Panc1 (cell line): ENCODE measurements around the gene NANS. TPM values are rescaled to one million over a fixed set of nuclear protein-coding genes. Genes with fewer than 3 reads are reported as not detected.

Experiments used
- ATAC-seq: fragments of 200-7000 bp; cut with Tn5 transposase; 2 replicates; pipeline ENCODE4 v1.9.1; 2020; ENCODE audit warnings: mild to moderate bottlenecking, moderate library complexity
- BruUV-seq: library from RNA; stranded (reverse); fragments of 400-500 nt; replicated peaks from 2 replicates; lab custom pipeline; 2021; lab: Mats Ljungman, UMichigan
- CTCF ChIA-PET: fragments of 300-600 bp; sonication (Branson Sonifier 250); formaldehyde crosslinking; loops from one replicate; lab custom pipeline; 2022; ENCODE audit warnings: antibody characterized with exemption; lab: Charles Lee
- POLR2A ChIA-PET: fragments of 300-600 bp; sonication (Branson Sonifier 250); formaldehyde crosslinking; loops from one replicate; lab custom pipeline; 2022; ENCODE audit warnings: antibody characterized with exemption; lab: Charles Lee
- DNase-seq: peaks from one replicate; pipeline ENCODE4 v3.0.0-alpha.2; 2010; ENCODE audit warnings: low read depth, low spot score
- H3K27ac ChIP-seq: 2 replicates; pipeline ENCODE4 v1.5.1; 2011; ENCODE audit warnings: mild to moderate bottlenecking, low read length, inconsistent platforms
- H3K27me3 ChIP-seq: fragments of 200-500 bp; sonication (Bioruptor generic); 2 replicates; pipeline ENCODE4 v1.6.0; 2014; ENCODE audit warnings: low read length, inconsistent platforms; ENCODE audit not compliant: control insufficient read depth, insufficient read depth
- H3K36me3 ChIP-seq: fragments of 200-500 bp; sonication (Bioruptor generic); 2 replicates; pipeline ENCODE4 v1.5.1; 2014; ENCODE audit warnings: inconsistent platforms, mild to moderate bottlenecking, low read length, moderate library complexity; ENCODE audit not compliant: control insufficient read depth, insufficient read depth
- H3K4me1 ChIP-seq: 2 replicates; pipeline ENCODE4 v1.5.1; 2011; ENCODE audit warnings: inconsistent platforms, mild to moderate bottlenecking, low read length, moderate library complexity; ENCODE audit not compliant: control insufficient read depth, insufficient read depth
- H3K4me3 ChIP-seq, 2 experiments: 2 replicates each; pipeline ENCODE4 v1.5.1; 2011 to 2012; ENCODE audit warnings: low read depth in 2 of 2, low read length in 2 of 2, mild to moderate bottlenecking in 2 of 2, inconsistent platforms in 1 of 2, moderate library complexity in 1 of 2
- H3K9me3 ChIP-seq: fragments of 200-500 bp; sonication (Bioruptor generic); 2 replicates; pipeline ENCODE4 v1.5.1; 2014; ENCODE audit warnings: low read depth, mild to moderate bottlenecking, inconsistent platforms, low read length, moderate library complexity; ENCODE audit not compliant: control insufficient read depth, insufficient read depth
- POLR2AphosphoS5 ChIP-seq: IDR thresholded peaks from 2 replicates; pipeline ENCODE4 v1.6.1; 2012; ENCODE audit warnings: mild to moderate bottlenecking, low read depth, low read length, moderate library complexity
- SIN3A ChIP-seq: IDR thresholded peaks from 2 replicates; pipeline ENCODE4 v1.6.1; 2012; ENCODE audit warnings: low read depth, mild to moderate bottlenecking, low read length, moderate library complexity, borderline replicate concordance; ENCODE audit not compliant: insufficient read depth
- TCF7L2 ChIP-seq: IDR thresholded peaks from 2 replicates; pipeline ENCODE4 v1.6.1; 2011; ENCODE audit warnings: mild to moderate bottlenecking, low read depth, low read length, inconsistent platforms
- in situ Hi-C: cut with HindIII; loops from 2 replicates; pipeline ENCODE4 v1.10.0; 2016; ENCODE audit warnings: low sequenced_read_pairs, low pct_unique_long_range_greater_than_20kb
- intact Hi-C: fragments of 100-400 bp; cut with micrococcal nuclease; formaldehyde crosslinking; loops from one replicate; pipeline ENCODE4 v1.10.0; 2022; ENCODE audit not compliant: unreplicated experiment
- total RNA-seq: library from RNA; stranded (reverse); gene quantifications from one replicate; pipeline ENCODE4 v1.2.1, GENCODE V29; 2021; ENCODE audit not compliant: unreplicated experiment
- TF ChIP-seq, protein P1 (sequence below), 2 experiments: IDR thresholded peaks; 2 replicates each; pipeline ENCODE4 v1.6.1; 2011 to 2012; ENCODE audit warnings: low read depth in 2 of 2, control low read depth in 1 of 2, low read length in 1 of 2, mild to moderate bottlenecking in 1 of 2, moderate library complexity in 1 of 2; ENCODE audit not compliant: insufficient read depth in 1 of 2
- TF ChIP-seq, protein P2 (sequence below): fragments of 450-650 bp; IDR thresholded peaks from 2 replicates; pipeline ENCODE4 v1.5.1; 2017; ENCODE audit warnings: mild to moderate bottlenecking

Gene NANS
- total RNA-seq, 1 experiment from 2014 or later: 41.0 TPM

DNA sequence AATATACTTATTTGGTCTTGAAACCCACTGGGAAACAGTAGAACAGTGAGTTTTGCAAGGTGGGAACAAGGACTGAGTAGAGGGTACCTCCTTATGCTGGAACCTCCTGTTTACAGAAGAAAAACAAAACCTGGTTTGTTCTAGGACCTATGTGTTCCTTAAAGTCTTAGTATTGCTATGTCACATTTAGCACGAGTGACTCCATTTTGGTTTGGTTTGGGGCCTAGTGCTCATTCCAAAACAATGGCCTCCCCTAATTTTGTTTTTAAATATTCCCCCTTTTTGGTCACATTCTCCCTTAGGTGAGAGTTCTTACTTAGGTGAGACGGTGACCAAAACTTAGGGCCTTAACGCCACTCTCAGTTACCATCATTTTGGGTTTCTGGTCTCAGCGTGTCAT lies 6.2 kb upstream of the NANS start:
- intact Hi-C loops (no loop called here), in situ Hi-C loops (no loop called here)
- ChIA-PET POLR2A (no interaction called here), CTCF (no interaction called here)
- Histone ChIP-seq H3K27me3 (no peaks in the 10 kb centered on the region), H3K9me3 (no peaks in the 10 kb centered on the region), H3K36me3 (peaks cover 9% of the 10 kb centered on the region; the same call in 1 of the 2 replicates), H3K4me1 (no peaks in the 10 kb centered on the region; the same call in 1 of the 2 replicates), H3K27ac (no peak overlapping the region), H3K4me3 (no peak overlapping the region)
- TF ChIP-seq TCF7L2 (no peak), POLR2AphosphoS5 (no peak), SIN3A (no peak)
- TF ChIP-seq, protein P1, sequence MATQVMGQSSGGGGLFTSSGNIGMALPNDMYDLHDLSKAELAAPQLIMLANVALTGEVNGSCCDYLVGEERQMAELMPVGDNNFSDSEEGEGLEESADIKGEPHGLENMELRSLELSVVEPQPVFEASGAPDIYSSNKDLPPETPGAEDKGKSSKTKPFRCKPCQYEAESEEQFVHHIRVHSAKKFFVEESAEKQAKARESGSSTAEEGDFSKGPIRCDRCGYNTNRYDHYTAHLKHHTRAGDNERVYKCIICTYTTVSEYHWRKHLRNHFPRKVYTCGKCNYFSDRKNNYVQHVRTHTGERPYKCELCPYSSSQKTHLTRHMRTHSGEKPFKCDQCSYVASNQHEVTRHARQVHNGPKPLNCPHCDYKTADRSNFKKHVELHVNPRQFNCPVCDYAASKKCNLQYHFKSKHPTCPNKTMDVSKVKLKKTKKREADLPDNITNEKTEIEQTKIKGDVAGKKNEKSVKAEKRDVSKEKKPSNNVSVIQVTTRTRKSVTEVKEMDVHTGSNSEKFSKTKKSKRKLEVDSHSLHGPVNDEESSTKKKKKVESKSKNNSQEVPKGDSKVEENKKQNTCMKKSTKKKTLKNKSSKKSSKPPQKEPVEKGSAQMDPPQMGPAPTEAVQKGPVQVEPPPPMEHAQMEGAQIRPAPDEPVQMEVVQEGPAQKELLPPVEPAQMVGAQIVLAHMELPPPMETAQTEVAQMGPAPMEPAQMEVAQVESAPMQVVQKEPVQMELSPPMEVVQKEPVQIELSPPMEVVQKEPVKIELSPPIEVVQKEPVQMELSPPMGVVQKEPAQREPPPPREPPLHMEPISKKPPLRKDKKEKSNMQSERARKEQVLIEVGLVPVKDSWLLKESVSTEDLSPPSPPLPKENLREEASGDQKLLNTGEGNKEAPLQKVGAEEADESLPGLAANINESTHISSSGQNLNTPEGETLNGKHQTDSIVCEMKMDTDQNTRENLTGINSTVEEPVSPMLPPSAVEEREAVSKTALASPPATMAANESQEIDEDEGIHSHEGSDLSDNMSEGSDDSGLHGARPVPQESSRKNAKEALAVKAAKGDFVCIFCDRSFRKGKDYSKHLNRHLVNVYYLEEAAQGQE (IDR thresholded peaks at IDR 0.05; ENCODE audit: insufficient read depth in 1 of 2, low read depth in 2 of 2, low read length in 1 of 2): no peak
- TF ChIP-seq, protein P2, sequence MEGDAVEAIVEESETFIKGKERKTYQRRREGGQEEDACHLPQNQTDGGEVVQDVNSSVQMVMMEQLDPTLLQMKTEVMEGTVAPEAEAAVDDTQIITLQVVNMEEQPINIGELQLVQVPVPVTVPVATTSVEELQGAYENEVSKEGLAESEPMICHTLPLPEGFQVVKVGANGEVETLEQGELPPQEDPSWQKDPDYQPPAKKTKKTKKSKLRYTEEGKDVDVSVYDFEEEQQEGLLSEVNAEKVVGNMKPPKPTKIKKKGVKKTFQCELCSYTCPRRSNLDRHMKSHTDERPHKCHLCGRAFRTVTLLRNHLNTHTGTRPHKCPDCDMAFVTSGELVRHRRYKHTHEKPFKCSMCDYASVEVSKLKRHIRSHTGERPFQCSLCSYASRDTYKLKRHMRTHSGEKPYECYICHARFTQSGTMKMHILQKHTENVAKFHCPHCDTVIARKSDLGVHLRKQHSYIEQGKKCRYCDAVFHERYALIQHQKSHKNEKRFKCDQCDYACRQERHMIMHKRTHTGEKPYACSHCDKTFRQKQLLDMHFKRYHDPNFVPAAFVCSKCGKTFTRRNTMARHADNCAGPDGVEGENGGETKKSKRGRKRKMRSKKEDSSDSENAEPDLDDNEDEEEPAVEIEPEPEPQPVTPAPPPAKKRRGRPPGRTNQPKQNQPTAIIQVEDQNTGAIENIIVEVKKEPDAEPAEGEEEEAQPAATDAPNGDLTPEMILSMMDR: no peak
- no peak for DNase-seq
- ATAC-seq: no peak
- BruUV-seq: no TSS peak

DNA sequence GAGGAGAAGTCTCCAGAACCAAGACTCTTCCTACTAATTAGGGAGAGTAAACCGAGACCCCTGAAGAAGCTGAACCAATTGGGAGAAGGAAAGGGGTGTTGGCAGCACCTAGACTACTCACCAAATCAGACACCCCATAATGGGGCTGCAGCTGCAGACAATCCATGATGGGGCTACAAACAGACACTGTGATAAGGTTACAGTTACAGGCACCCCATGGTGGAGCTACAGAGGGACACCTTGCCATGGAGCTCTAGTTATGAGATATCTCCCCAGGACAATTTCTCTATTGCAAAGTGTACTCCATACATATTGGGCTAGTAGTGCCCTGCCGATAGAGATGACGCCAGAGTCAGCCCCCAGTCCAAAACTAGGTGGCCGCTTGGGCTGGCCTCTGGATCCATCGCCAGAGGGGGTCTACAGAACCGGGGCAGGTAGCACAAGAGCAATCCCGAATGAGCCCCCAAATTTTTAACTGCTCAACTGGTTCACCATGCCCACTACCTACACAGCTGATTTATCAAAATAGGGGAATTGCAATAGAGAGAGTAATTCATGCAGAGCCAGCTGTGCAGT lies 2.1 kb upstream of the NANS start:
- Histone ChIP-seq H3K4me1 (0 out of 2 replicates have a peak, but pooled peaks cover 4% of the 10 kb centered on the region), H3K4me3 (no peak overlapping the region), H3K27me3 (no peaks in the 10 kb centered on the region), H3K36me3 (peaks cover 4% of the 10 kb centered on the region; the same call in 1 of the 2 replicates), H3K9me3 (no peaks in the 10 kb centered on the region), H3K27ac (no peak overlapping the region)
- in situ Hi-C loops (no loop called here), intact Hi-C loops (no loop called here)
- CTCF ChIA-PET: no interaction called here
- DNase-seq: no peak
- TF ChIP-seq TCF7L2 (no peak), SIN3A (no peak), POLR2AphosphoS5 (no peak)
- TF ChIP-seq, protein P2: no peak
- TF ChIP-seq, protein P1 (IDR thresholded peaks at IDR 0.05; ENCODE audit: insufficient read depth in 1 of 2, low read depth in 2 of 2, low read length in 1 of 2): no peak
- no TSS peak for BruUV-seq
- ATAC-seq: no peak
- POLR2A ChIA-PET: interaction anchor here (0.6 kb wide), 1 partner anchor 16 kb away, joined by 3 read pairs; no protein-coding TSS in a partner anchor
